ENCODE measurements around the gene SLC2A9. TPM values are rescaled to one million over a fixed set of nuclear protein-coding genes. Genes with fewer than 3 reads are reported as not detected.

Gene SLC2A9
- total and polyA plus RNA-seq, 2 of the 13 experiments (the other 11 are each of a cell fraction or from before 2014, with no cell fraction given) = 36.2 to 42.3 TPM

- TF ChIP-seq ZHX2 (IDR thresholded peaks at IDR 0.05; ENCODE audit: low read depth) (no peak), ZHX2 (CRISPR knock-in tag; IDR thresholded peaks at IDR 0.05; ENCODE audit: borderline replicate concordance) (no peak), CTCF (CRISPR knock-in tag; IDR thresholded peaks at IDR 0.05) (0 out of 2 replicates have a peak, but pooled peaks have one; percentile 12), ELF1 (CRISPR knock-in tag; IDR thresholded peaks at IDR 0.05) (peak; percentile 70), MEF2D (CRISPR knock-in tag; IDR thresholded peaks at IDR 0.05) (no peak; the same call in 1 of the 2 replicates), ZNF773 (CRISPR knock-in tag; IDR thresholded peaks at IDR 0.05; ENCODE audit: borderline replicate concordance) (no peak), NONO (IDR thresholded peaks at IDR 0.05) (no peak), NONO (CRISPR knock-in tag; conservative IDR thresholded peaks at IDR 0.05) (no peak), RFX3 (CRISPR knock-in tag; IDR thresholded peaks at IDR 0.05) (0 out of 2 replicates have a peak, but pooled peaks have one; percentile 13), ZBTB37 (CRISPR knock-in tag; IDR thresholded peaks at IDR 0.05) (no peak), ZNF547 (CRISPR knock-in tag; IDR thresholded peaks at IDR 0.05) (peak; percentile 15; the same call in 1 of the 2 replicates), MAX (IDR thresholded peaks at IDR 0.05) (peak; percentile 12; the same call in 1 of the 2 replicates), ZNF749 (CRISPR knock-in tag; IDR thresholded peaks at IDR 0.05; ENCODE audit: borderline replicate concordance) (no peak), KDM3A (CRISPR knock-in tag; IDR thresholded peaks at IDR 0.05; ENCODE audit: low read depth) (0 out of 2 replicates have a peak, but pooled peaks have one; percentile 3), EP300 (IDR thresholded peaks at IDR 0.05; ENCODE audit: low read depth in 2 of 2, low read length in 2 of 2) (peak in 1 of 2 experiments; percentile 38; a peak in 1 of 4 replicates), EP300 (CRISPR knock-in tag; IDR thresholded peaks at IDR 0.05; ENCODE audit: borderline replicate concordance) (no peak), GFI1 (CRISPR knock-in tag; IDR thresholded peaks at IDR 0.05; ENCODE audit: borderline replicate concordance) (0 out of 2 replicates have a peak, but pooled peaks have one; percentile 7), IKZF4 (CRISPR knock-in tag; IDR thresholded peaks at IDR 0.05; ENCODE audit: borderline replicate concordance, low read depth, not compliant biosample characterization) (no peak), ETV5 (CRISPR knock-in tag; IDR thresholded peaks at IDR 0.05; ENCODE audit: borderline replicate concordance) (peak; percentile 42; the same call in 1 of the 2 replicates), ZNF772 (CRISPR knock-in tag; IDR thresholded peaks at IDR 0.05) (0 out of 2 replicates have a peak, but pooled peaks have one; percentile 12)
These were observed 14.5 kb downstream of the SLC2A9 start (continued) for GRCh38 chr4:10006601-10007435.

All from HepG2 (cell line).